ENCODE data around the gene SLC6A19. TPM values are rescaled to one million over a fixed set of nuclear protein-coding genes. Genes with fewer than 3 reads are reported as not detected.
A peak's percentile ranks its signal among the peaks of the same experiment; 100 is the strongest.
"Not testable (repeated sequence)": the region's sequence is repeated elsewhere in the genome, so short reads cannot be mapped to it uniquely, and the experiment has no call there.

The SLC6A19 gene
- total and polyA plus RNA-seq, 10 donors = under 0.01 to 0.50 TPM; not detected in 8

DNA sequence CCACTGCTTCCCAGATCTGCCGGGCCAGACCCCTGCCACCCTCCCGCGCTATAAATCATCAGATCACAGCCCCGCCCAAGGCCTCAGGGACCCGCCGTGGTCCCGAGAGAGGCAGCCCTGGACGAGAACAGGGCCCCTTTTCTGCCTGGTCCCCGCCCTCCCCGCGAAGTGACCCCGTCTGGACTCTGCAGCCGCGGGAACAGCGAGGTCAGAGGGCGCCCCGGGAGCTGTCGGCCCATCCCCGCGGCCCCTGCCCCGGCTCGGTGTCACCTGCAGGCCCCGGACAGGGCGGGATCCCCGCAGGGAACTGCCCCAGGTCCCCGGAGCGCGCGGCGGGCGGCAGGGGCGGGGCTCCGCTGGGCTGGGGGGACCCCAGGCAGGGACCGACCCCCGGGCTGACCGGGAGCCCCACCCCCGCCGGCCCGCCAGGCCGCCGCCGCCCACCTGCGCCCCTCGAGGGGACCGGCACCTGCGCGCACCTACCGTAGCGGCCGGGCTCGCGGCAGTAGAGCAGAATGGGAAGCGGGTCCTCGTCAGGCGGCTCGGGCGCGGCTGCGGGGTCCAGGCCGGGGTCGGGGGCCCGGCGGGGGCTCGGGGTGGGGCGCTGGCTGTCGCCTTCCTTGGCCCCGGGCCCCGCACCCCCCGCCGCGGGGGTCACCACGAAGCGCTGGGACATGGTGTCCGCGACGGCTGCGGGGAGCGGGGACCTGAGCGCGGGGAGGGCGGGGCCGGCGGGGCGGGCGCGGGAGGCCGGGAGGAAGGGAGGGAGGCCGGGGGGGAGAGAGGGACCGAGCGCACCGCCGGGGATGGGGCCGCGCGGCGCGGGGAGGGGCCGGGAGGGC lies 46.0 kb upstream of the SLC6A19 start:
- H3K4me3 ChIP-seq = peak overlapping the region in 6 of 8 donors; percentile 9 to 64 (median 20)
- peaks cover 0 to 7% (median 0%) of the 10 kb centered on the region in 8 donors for H3K9me3 ChIP-seq
- DNase-seq = no peak
- H3K27ac ChIP-seq = peak overlapping the region in 1 of 8 donors; percentile 33
- 1 to 9% (median 4%) methylated on average over 17 to 98 of the region's 98 CpGs for WGBS, 5 donors
- TF ChIP-seq POLR2A (IDR thresholded peaks at IDR 0.05) (no peak), POLR2AphosphoS5 (IDR thresholded peaks at IDR 0.05) (no peak)
- TF ChIP-seq, protein P1, sequence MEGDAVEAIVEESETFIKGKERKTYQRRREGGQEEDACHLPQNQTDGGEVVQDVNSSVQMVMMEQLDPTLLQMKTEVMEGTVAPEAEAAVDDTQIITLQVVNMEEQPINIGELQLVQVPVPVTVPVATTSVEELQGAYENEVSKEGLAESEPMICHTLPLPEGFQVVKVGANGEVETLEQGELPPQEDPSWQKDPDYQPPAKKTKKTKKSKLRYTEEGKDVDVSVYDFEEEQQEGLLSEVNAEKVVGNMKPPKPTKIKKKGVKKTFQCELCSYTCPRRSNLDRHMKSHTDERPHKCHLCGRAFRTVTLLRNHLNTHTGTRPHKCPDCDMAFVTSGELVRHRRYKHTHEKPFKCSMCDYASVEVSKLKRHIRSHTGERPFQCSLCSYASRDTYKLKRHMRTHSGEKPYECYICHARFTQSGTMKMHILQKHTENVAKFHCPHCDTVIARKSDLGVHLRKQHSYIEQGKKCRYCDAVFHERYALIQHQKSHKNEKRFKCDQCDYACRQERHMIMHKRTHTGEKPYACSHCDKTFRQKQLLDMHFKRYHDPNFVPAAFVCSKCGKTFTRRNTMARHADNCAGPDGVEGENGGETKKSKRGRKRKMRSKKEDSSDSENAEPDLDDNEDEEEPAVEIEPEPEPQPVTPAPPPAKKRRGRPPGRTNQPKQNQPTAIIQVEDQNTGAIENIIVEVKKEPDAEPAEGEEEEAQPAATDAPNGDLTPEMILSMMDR (IDR thresholded peaks at IDR 0.05 in 8 of 11, conservative IDR thresholded peaks at IDR 0.05 in 3 of 11) = no peak
- peaks cover 0 to 50% (median 29%) of the 10 kb centered on the region in 6 donors for H3K4me1 ChIP-seq
- no peaks in the 10 kb centered on the region for H3K36me3 ChIP-seq
- intact Hi-C loops (cut with DNase I; ENCODE audit: low total_unique reads) = no loop called here
- peaks cover 0 to 82% (median 28%) of the 10 kb centered on the region in 7 donors for H3K27me3 ChIP-seq (replicated peaks in 1 of 7)

DNA sequence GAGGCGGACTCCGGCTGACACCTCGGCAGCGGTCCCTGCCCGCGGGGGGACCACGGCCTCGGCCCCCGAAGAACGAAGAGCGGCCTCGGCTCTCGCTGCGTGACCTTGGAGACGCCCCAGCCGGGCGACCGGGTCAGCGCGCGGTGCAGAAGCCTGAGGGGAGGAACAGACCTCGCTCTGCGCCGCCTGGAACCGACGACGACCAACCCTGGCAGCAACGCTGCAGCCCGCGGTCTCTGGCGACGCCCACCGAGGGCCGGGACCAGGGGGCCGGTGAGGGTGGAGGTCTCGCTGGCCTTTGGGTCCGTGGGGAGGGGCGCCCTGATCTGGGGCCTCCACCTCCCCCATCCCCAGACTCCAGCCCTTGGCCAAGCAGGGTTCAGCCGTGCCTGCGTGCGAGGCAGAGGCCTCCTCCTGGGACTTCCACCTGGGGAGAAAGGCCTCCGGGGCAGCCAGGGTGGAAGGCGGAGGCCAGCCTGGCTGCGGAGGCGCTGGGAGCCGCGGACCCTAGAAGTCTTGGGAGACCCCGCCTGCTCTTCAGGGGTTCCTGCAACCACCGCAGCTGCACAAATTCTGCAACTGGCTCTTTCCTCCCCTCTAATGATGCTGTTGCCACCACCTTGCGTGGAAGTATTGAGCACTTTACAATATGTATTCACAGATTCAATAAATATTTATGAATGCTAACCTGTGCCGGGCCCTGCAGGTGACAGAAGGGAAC lies 45.2 kb upstream of the SLC6A19 start:
- Histone ChIP-seq H3K4me3 (peak overlapping the region in 6 of 8 donors; percentile 9 to 64 (median 20)), H3K9me3 (peaks cover 0 to 7% (median 0%) of the 10 kb centered on the region in 8 donors), H3K4me1 (peaks cover 0 to 52% (median 29%) of the 10 kb centered on the region in 6 donors), H3K36me3 (no peaks in the 10 kb centered on the region), H3K27me3 (replicated peaks in 1 of 7) (peaks cover 0 to 79% (median 28%) of the 10 kb centered on the region in 7 donors), H3K27ac (peak overlapping the region in 1 of 8 donors; percentile 33)
- intact Hi-C loops (cut with DNase I; ENCODE audit: low total_unique reads) = no loop called here
- DNase-seq = no peak
- 17 to 24% (median 20%) methylated on average over 23 to 51 of the region's 51 CpGs for WGBS, 5 donors
- TF ChIP-seq POLR2AphosphoS5 (IDR thresholded peaks at IDR 0.05) (no peak), POLR2A (IDR thresholded peaks at IDR 0.05) (no peak)
- TF ChIP-seq, protein P1 (IDR thresholded peaks at IDR 0.05 in 8 of 11, conservative IDR thresholded peaks at IDR 0.05 in 3 of 11) = no peak

DNA sequence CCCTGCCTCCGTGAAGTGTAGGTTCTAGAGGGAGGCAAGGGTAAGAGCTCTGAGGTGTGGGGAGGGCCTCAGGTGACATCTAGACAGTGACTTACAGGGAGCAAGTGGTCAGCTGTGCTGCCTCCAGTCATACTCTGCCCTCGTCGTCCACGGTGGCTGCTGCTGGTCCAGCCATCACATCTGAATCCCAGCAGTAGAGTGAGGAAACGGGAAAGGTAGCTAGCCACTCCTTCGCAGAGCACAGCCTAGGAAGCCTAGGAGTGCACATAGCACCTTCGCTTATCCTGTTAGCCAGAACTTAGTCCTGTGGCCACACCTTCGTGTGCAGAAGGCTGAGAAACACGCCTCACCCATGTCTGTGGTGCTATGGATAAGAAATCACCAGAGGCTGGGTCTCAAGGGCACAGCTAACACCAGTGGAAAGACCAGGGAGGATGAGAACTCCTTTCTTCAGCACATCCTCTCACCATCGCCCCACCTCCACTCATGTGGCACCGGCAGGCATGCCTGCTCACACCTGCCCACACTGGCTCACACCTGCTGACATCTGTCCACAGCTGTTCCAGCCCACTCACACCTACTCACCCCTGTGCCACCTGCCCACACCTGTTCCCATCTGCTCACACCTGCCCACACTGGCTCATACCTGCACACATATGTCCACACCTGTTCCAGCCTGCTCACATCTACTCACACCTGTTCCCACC lies 44.5 kb upstream of the SLC6A19 start:
- peaks cover 0 to 52% (median 32%) of the 10 kb centered on the region in 6 donors for H3K4me1 ChIP-seq
- peaks cover 0 to 79% (median 28%) of the 10 kb centered on the region in 7 donors for H3K27me3 ChIP-seq (replicated peaks in 1 of 7)
- WGBS, 5 donors = 88 to 97% (median 94%) methylated on average over 11 of the region's 11 CpGs

DNA sequence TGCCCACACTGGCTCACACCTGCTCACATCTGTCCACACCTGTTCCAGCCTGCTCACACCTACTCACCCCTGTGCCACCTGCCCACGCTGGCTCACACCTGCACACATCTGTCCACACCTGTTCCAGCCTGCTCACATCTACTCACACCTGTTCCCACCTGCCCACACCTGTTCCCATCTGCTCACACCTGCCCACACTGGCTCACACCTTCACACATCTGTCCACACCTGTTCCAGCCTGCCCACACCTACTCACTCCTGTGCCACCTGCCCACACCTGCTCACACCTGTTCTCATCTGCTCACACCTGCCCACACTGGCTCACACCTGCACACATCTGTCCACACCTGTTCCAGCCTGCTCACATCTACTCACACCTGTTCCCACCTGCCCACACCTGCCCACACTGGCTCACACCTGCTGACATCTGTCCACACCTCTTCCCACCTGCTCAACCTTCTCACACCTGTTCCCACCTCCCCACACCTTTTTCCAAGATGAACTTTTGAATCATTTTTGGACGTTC lies 43.9 kb upstream of the SLC6A19 start:
- H3K27ac ChIP-seq; H3K9me3 ChIP-seq; H3K36me3 ChIP-seq; H3K4me3 ChIP-seq; intact Hi-C loops (cut with DNase I; ENCODE audit: low total_unique reads); DNase-seq: not testable (repeated sequence)
- whole genome bisulfite sequencing, 5 donors = 72 to 88% (median 78%) methylated on average over 2 of the region's 2 CpGs
- Histone ChIP-seq H3K4me1 (peaks cover 0 to 52% (median 29%) of the 10 kb centered on the region in 6 donors), H3K27me3 (replicated peaks in 1 of 7) (peaks cover 0 to 74% (median 28%) of the 10 kb centered on the region in 7 donors)

More for the DNA sequence above, 44.5 kb upstream of the SLC6A19 start:
- intact Hi-C loops (cut with DNase I; ENCODE audit: low total_unique reads) = no loop called here
- no peak for DNase-seq
- no peak overlapping the region for H3K27ac ChIP-seq
- no peak overlapping the region for H3K4me3 ChIP-seq
- TF ChIP-seq POLR2AphosphoS5 (IDR thresholded peaks at IDR 0.05) (no peak), POLR2A (IDR thresholded peaks at IDR 0.05) (no peak)
- TF ChIP-seq, protein P1 (IDR thresholded peaks at IDR 0.05 in 8 of 11, conservative IDR thresholded peaks at IDR 0.05 in 3 of 11) = no peak
- H3K9me3 ChIP-seq = peaks cover 0 to 7% (median 0%) of the 10 kb centered on the region in 8 donors
- no peaks in the 10 kb centered on the region for H3K36me3 ChIP-seq
